IMR-90 (cell line): ENCODE data around the gene RGMA.

Experiments
- CTCF ChIP-seq: conservative IDR thresholded peaks from 2 replicates; pipeline ENCODE4 v1.5.1; 2012; ENCODE audit warnings: mild to moderate bottlenecking, low read depth, low read length, improper control_type of control experiment
- MAZ ChIP-seq: IDR thresholded peaks from 2 replicates; pipeline ENCODE4 v1.6.1; 2012; ENCODE audit warnings: low read depth, mild to moderate bottlenecking, low read length, improper control_type of control experiment, moderate library complexity, borderline replicate concordance
- MXI1 ChIP-seq: IDR thresholded peaks from 2 replicates; pipeline ENCODE4 v1.6.1; 2012; ENCODE audit warnings: low read depth, mild to moderate bottlenecking, low read length, moderate library complexity, borderline replicate concordance
- POLR2A ChIP-seq: IDR thresholded peaks from 2 replicates; pipeline ENCODE4 v1.6.1; 2012; ENCODE audit warnings: mild to moderate bottlenecking, low read depth, low read length
- RAD21 ChIP-seq: IDR thresholded peaks from 2 replicates; pipeline ENCODE4 v1.6.1; 2012; ENCODE audit warnings: low read length, improper control_type of control experiment
- RCOR1 ChIP-seq: IDR thresholded peaks from 2 replicates; pipeline ENCODE4 v1.6.1; 2012; ENCODE audit warnings: mild to moderate bottlenecking, low read length, improper control_type of control experiment; ENCODE audit not compliant: insufficient replicate concordance
- RFX5 ChIP-seq: IDR thresholded peaks from 2 replicates; pipeline ENCODE4 v1.8.0; 2012; ENCODE audit warnings: low read depth, mild to moderate bottlenecking, low read length, moderate library complexity
- SMC3 ChIP-seq: fragments of 150-350 bp; IDR thresholded peaks from 2 replicates; pipeline ENCODE4 v1.6.1; 2016; ENCODE audit warnings: low read depth, mild to moderate bottlenecking, antibody characterized with exemption, low read length, moderate library complexity

GRCh38 chr15:93088981-93089726 is at the start of gene RGMA:
- TF ChIP-seq CTCF (no peak), SMC3 (no peak), MXI1 (no peak), POLR2A (no peak), MAZ (no peak), RCOR1 (no peak), RAD21 (no peak), RFX5 (no peak)
